ENCODE data around the gene C1QL1. TPM values are rescaled to one million over a fixed set of nuclear protein-coding genes. Genes with fewer than 3 reads are reported as not detected.

The C1QL1 gene
- polyA plus RNA-seq, 1 donor from 2014 or later = 0.19 TPM

GRCh38 chr17:44922746-44923470 lies 45.2 kb downstream of the C1QL1 start:
- no peak overlapping the region for H3K9ac ChIP-seq (ENCODE audit: low read length)

GRCh38 chr17:44922136-44922535 lies 46.0 kb downstream of the C1QL1 start:
- H2AFZ ChIP-seq (ENCODE audit: low read depth, low read length) = no peak overlapping the region
- no peaks in the 10 kb centered on the region for H3K9me3 ChIP-seq (ENCODE audit: low read length)
- H3K27me3 ChIP-seq (ENCODE audit: insufficient read depth, low read depth, low read length) = no peaks in the 10 kb centered on the region
- no peaks in the 10 kb centered on the region for H3K79me2 ChIP-seq (replicated peaks; ENCODE audit: insufficient read depth, low read length)
- no peaks in the 10 kb centered on the region for H3K9me2 ChIP-seq (ENCODE audit: insufficient read depth, low read length)
- H3F3A ChIP-seq (ENCODE audit: insufficient read depth, low read length, poor library complexity, severe bottlenecking) = no peaks in the 10 kb centered on the region
- H3K36me3 ChIP-seq (ENCODE audit: insufficient read depth, low read length) = no peaks in the 10 kb centered on the region
- no peak overlapping the region for H3K27ac ChIP-seq (ENCODE audit: low read length)
- no peak overlapping the region for H3K4me3 ChIP-seq (ENCODE audit: low read length)
- H3K4me2 ChIP-seq (ENCODE audit: low read length) = no peak overlapping the region
- no peaks in the 10 kb centered on the region for H4K20me1 ChIP-seq (ENCODE audit: insufficient read depth)
- H3K9ac ChIP-seq (ENCODE audit: low read length) = no peak overlapping the region
- TF ChIP-seq REST (IDR thresholded peaks at IDR 0.05; ENCODE audit: borderline replicate concordance) (no peak), POLR2AphosphoS5 (IDR thresholded peaks at IDR 0.05) (no peak), TAF1 (IDR thresholded peaks at IDR 0.05; ENCODE audit: low read depth) (no peak), CTCF (IDR thresholded peaks at IDR 0.05; ENCODE audit: poor library complexity, severe bottlenecking) (no peak), EZH2 (IDR thresholded peaks at IDR 0.05; ENCODE audit: borderline replicate concordance, insufficient read depth, low read length, poor library complexity, severe bottlenecking) (no peak)

More at GRCh38 chr17:44922746-44923470, 45.2 kb downstream of the C1QL1 start:
- H3K27me3 ChIP-seq (ENCODE audit: insufficient read depth, low read depth, low read length) = no peaks in the 10 kb centered on the region
- H3K4me2 ChIP-seq (ENCODE audit: low read length) = no peak overlapping the region
- H3K79me2 ChIP-seq (replicated peaks; ENCODE audit: insufficient read depth, low read length) = no peaks in the 10 kb centered on the region
- H4K20me1 ChIP-seq (ENCODE audit: insufficient read depth) = no peaks in the 10 kb centered on the region
- H3K9me3 ChIP-seq (ENCODE audit: low read length) = no peaks in the 10 kb centered on the region
- H3K4me3 ChIP-seq (ENCODE audit: low read length) = no peak overlapping the region
- H2AFZ ChIP-seq (ENCODE audit: low read depth, low read length) = no peak overlapping the region
- H3F3A ChIP-seq (ENCODE audit: insufficient read depth, low read length, poor library complexity, severe bottlenecking) = no peaks in the 10 kb centered on the region
- TF ChIP-seq REST (IDR thresholded peaks at IDR 0.05; ENCODE audit: borderline replicate concordance) (no peak), SMC3 (conservative IDR thresholded peaks at IDR 0.05; ENCODE audit: poor library complexity) (no peak), MXI1 (conservative IDR thresholded peaks at IDR 0.05; ENCODE audit: poor library complexity, severe bottlenecking) (no peak), CTCF (IDR thresholded peaks at IDR 0.05; ENCODE audit: poor library complexity, severe bottlenecking) (no peak), POLR2AphosphoS5 (IDR thresholded peaks at IDR 0.05) (no peak), TAF1 (IDR thresholded peaks at IDR 0.05; ENCODE audit: low read depth) (no peak), EZH2 (IDR thresholded peaks at IDR 0.05; ENCODE audit: borderline replicate concordance, insufficient read depth, low read length, poor library complexity, severe bottlenecking) (no peak), RAD21 (conservative IDR thresholded peaks at IDR 0.05) (no peak), EP300 (conservative IDR thresholded peaks at IDR 0.05; ENCODE audit: poor library complexity, severe bottlenecking) (no peak)
- H3K9me2 ChIP-seq (ENCODE audit: insufficient read depth, low read length) = no peaks in the 10 kb centered on the region
- no peaks in the 10 kb centered on the region for H3K36me3 ChIP-seq (ENCODE audit: insufficient read depth, low read length)
- H3K27ac ChIP-seq (ENCODE audit: low read length) = no peak overlapping the region

Data from neural cell (in vitro differentiated cells).